ENCODE results near the gene MEX3A.

MEX3A gene

DNA sequence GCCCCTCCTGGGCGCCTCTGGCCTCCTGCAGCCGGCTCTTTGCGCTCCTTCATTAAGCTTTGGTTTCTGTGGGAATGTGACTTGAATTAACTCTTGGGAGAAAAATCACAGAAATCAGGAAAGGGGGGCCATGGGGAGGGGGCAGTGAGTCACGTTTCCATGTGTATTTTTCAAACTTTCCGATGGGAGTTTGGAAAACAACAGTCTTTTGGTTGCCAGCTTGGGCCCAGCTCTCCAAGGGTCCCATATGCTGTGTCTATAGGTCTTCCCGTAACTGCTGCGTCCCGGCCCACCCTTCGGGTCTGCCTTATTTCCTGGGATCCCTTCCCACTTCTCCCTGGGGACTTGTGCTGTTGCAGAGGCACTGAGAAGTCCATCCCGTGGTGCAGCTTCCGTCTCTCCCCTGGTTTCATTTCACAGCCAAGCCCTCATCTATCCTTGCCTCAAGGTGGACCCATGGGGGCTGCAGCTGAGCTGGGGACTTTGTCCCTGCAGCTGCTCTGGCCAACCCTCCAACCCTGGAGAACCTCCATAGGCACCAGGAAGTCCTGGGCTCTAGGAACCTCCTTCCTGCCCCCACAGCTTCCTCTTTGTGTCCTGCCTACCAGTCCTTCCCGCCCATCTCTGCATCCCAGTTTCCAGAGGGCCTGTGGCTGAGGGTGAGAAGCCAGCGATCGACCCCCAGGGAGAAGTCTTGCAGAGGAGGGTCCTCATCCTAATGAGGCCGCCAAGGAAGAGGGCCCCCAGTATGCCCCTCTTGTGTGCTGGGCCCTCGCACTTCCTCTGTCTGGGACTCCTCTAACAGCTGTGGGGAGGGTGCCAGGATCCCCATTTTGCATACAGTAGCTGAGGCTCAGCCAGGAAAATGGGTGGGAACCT, 20.6 kb upstream of the MEX3A start:
- DNase-seq = no peak

DNA sequence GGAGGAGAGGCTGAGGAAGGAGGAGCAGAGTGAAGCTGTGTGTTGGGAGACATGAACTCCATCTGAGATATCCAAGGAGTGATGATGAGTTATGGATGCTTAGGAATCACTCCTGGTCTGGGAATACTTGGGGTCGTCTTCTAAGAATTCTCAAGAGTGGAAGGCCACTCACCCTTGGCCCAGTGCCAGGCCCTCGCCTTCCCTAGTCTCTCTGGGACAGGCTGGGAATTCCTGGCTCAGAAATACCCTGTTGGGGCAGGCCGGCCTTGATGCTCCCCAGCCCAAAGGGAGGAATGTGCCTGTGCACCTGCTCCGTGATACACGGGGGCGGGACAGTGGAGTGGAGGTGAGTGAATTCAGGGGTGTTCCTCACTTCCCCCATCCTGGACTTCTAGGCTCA, 19.6 kb upstream of the MEX3A start:
- DNase-seq = no peak

GRCh38 chr1:156100205-156100995, 18.1 kb upstream of the MEX3A start:
- peak; percentile 63 for DNase-seq

DNA sequence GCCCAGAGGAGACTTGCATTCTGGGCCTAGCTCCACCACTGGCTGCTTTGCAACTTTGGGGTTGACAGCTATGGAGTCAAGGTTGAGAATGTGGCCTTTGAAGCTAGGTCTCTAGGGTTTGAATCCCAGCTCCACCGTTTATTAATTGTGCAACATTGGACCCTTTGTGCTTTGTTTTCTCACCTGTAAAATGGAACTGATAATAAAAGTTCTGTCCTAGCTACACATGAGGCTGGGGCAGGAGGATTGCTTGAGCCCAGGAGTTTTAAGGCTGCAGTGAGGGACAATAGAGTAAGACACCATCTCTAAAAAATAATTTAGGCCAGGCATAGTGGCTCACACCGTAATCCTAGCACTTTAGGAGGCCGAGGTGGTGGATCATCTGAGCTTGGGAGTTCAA, 17.0 kb upstream of the MEX3A start:
- no peak for DNase-seq

DNA sequence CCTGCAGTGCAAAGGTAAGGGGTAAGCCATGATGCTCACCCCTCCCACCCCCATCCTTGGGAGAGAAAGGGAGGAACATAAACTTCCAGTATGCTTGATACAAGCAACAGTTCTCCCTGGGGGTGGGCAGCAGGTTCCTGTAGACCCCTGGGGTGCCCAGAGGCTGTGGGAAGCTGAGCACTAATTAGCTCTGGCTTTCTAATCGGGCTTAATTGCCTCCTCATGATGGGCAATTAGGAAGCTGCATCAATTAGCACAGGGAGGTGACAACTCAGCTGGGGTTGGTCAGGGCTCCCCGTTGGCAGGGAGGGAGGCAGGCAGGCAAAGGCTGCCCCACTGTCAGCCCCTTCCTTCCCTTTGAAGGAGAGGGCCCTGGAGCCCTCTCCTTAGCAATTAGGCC, 16.5 kb upstream of the MEX3A start:
- DNase-seq = no peak

- DNase-seq = no peak
Measured at GRCh38 chr1:156097499-156098178, 15.4 kb upstream of the MEX3A start.

GRCh38 chr1:156096640-156097391, 14.6 kb upstream of the MEX3A start:
- peak; percentile 58 for DNase-seq

- DNase-seq = no peak
Measured at GRCh38 chr1:156095906-156096508, 13.7 kb upstream of the MEX3A start.

DNA sequence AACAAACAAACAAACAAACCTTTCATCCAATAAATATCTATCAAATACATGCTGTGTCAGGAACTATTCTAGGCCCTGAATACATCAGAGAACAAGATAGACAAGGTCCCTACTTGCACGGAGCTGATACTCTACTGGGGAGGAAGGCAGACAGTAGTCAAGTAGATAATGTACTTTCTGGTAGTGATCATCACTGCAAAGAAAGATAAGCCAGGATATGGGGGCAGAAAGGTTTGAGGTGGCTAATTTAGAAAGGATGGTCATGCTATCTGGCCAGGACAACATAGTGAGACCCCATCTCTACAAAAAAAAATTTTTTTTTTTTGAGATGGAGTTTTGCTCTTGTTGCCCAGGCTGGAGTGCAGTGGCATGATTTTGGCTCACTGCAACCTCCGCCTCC, 9.3 kb upstream of the MEX3A start:
- no peak for DNase-seq

- DNase-seq = peak; percentile 67
Measured at GRCh38 chr1:156090840-156091188, 8.5 kb upstream of the MEX3A start.

DNA sequence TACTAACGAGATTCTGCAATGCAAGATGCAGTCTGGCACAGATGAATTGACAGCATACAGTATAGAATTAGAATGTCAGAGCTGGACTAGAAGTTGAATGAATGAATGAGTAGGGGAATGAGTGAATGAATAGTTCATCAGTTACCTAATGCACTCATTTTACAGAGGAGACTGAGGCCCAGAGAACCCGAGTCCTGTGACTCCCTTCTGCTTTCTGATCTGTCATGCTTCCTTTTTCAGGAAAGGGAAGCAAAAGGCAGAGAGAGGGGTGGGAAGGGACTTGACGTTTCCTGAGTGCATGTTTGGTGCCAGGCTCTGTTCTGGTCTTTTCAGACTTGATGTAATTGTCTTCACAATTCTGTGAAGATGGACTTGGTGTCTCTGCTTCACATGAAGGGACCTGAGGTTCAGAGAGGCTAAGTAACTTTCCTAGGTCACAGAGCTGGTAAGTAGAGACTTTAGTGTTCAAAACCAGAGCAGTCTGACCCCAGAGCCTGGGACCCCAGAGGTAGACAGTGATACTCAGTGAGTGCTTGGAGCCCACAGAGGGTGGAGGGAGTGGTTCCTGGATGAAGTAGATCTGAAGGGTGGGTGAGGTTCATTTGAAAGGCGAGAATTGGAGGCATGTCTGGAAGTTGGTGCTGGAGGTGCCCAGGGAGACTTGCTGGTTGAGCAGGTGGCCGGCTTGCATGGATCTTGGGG, 8.0 kb upstream of the MEX3A start:
- no peak for DNase-seq

GRCh38 chr1:156089704-156090103, 7.4 kb upstream of the MEX3A start:
- DNase-seq = no peak

- DNase-seq = peak; percentile 39
Measured at GRCh38 chr1:156086256-156086662, 4.0 kb upstream of the MEX3A start.

DNA sequence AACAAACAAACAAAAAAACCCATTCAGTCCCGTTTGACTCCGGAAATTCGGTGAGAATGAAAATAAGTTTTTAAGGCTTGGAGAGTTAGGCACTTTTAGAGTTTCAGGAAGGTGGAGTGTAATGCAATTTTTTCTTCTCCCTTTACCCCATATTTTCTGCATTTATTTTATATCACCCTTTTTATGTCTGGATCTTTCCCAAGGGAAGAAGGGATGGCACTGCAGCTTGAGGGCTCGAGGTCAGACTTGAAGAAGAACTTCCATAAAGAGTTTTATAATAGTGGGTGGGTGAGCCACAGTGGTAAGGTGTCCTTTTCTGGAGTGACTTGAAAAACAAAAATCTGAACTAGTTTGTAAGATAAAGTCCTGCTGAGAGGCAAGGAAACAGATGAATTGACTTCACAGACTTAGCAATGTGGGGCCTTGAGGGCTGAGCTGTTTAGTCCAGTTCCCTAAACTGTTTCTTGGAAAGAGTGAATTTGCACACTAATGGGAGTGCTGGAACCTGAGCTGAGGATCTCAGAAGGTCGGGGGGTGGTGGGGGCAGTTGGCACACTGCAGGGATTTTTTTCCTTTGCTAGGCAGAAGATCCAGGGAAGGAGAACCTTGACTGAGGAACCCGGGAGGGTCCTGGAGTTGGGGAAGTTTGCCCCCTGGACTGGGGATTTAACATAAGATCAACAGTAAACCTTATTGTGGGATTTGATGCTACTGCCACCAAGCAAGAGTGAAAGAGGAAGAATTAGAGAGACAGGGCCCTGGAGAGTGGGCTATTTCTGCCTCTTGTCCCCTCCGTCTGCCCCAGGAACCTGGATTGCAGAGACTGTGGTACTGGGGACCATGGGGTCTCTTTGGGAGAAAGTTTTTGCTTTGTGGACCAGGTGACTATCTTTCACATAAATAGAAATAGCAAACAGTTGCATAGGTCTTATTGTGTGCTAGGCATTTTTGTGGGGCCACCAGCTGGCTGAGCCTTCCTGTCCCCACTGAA, 1.8 kb upstream of the MEX3A start:
- DNase-seq = no peak

DNA sequence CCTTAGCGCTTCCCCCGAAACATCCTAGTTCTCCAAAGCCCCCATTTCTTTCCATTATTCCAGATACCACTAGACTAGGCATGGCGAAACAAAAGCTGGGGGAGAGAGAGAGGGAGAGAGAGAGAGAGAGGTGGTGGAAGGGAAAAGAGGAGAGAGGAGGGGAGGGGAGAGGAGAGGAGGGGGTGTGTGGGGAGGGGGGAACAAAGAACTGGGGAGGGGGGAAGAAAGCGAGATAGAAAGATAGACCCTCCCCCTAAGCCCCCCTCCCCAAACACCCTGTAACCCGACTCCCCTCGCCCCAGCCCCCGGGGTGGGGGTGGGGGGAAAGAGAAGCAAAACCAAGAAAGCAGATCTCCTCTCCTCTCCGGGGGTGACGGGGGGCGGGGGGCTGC, 352 bp downstream of the MEX3A start:
- no peak for DNase-seq

DNA sequence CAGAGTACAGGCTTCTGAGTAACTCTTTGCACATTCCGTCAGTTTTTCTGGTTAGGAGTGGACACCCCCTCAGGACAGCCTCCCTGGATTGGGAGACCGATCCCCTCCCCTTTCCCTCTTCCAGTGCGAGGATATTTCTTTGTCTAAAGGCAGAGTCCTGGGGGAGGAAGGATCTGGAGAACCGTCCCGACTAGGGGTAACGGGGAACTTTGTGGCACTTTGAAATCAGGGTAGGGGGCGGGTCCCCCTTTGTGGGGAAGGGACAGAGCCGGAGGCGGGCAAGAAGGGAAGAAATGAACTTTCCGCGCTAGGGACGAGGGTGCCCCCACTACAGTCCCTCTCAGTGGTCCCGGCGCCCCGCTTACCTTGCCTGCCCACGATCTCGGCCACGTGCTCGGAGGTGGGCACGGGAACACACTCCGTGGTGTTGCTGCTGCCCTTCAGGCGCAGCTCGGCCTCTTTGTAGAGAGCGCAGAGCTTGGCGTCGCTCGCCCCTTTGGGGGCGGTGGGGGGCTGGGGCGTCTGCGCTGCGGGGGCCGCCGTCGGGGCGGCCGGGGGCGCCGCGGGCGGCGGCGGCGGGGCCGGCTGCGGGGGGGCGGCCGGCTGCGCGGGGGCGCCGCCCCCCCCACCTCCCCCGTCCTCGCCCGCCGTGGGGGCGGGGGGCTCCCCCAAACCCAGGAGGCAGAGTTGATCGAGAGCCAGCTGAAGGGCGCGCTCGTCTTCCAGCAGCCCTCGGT, 917 bp downstream of the MEX3A start:
- DNase-seq = no peak

DNA sequence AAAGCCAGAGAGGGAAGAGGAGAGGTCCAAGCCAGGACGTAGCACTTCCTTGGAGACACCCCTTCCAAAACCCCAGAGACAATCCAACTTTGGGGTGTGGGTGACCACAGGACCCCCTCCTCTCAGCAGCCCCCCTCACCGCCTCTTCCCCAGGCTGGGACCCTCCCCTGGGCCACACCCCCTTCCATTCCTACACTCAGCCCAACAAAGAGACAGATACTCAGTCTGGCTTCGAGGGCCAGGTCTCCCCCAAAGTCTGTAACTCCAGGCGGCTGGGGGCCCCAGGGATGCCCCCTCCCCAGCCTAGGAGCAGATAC, 1.4 kb downstream of the MEX3A start:
- no peak for DNase-seq

DNA sequence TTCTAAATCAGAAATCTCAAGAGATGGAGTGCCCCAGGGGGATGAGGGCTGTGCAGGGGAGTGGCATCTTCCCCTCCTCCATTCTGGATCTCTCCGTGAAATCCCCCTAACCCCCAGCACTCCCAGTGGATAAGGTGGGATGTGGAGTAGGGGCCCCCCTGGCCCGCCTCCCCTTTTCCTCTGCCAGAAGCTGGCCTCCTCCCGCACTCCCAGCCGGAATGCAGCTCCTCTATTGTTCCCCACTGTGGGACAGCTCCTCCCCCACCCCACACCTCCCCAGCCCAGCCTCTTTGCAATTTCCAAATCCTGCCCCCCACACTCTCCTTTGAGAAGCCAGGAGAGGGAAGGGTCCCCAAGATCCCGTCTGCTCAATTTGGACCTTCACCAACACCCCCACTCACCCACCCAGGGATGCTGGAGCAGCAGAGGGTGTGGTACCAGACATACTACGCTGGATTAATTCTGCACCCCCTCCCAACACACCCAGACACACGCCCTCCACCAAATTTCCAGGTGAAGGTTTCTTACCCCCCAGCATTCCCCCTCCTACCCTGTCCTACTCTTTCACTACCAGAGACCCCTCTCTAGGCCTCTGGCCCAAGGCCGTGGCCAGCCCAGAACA, 1.9 kb downstream of the MEX3A start:
- no peak for DNase-seq

GRCh38 chr1:156079762-156080161, 2.5 kb downstream of the MEX3A start:
- no peak for DNase-seq

- no peak for DNase-seq
Measured at GRCh38 chr1:156078728-156079127, 3.5 kb downstream of the MEX3A start.
